Lower lobe of right lung (tissue), 2 donors: ENCODE data around the gene VIPAS39. TPM values are rescaled to one million over a fixed set of nuclear protein-coding genes. Genes with fewer than 3 reads are reported as not detected.

Experiments used
- ATAC-seq, 2 donors: fragments of 200-7000 bp; cut with Tn5 transposase; one replicate each; pipeline ENCODE4 v1.9.1; 2020 to 2022; ENCODE audit warnings: mild to moderate bottlenecking in 2 of 2, moderate library complexity in 2 of 2
- DNase-seq: peaks from one replicate; pipeline ENCODE4 v3.0.0-alpha.2; 2020
- H3K27ac ChIP-seq: fragments of 200-600 bp; one replicate; pipeline ENCODE4 v1.8.0; 2022
- H3K27me3 ChIP-seq: fragments of 200-600 bp; one replicate; pipeline ENCODE4 v1.8.0; 2022; ENCODE audit warnings: low read depth
- H3K36me3 ChIP-seq: fragments of 200-600 bp; one replicate; pipeline ENCODE4 v1.8.0; 2022; ENCODE audit warnings: mild to moderate bottlenecking
- H3K4me1 ChIP-seq: fragments of 200-600 bp; one replicate; pipeline ENCODE4 v1.8.0; 2022
- H3K4me3 ChIP-seq: fragments of 200-600 bp; one replicate; pipeline ENCODE4 v1.8.0; 2022; ENCODE audit warnings: mild to moderate bottlenecking
- H3K9me3 ChIP-seq: fragments of 200-600 bp; one replicate; pipeline ENCODE4 v1.8.0; 2022
- CTCF ChIP-seq: fragments of 200-600 bp; IDR thresholded peaks from one replicate; pipeline ENCODE4 v1.8.0; 2022; ENCODE audit warnings: antibody characterized with exemption, mild to moderate bottlenecking
- intact Hi-C: fragments of 100-400 bp; cut with DNase I; formaldehyde crosslinking; loops from one replicate; pipeline ENCODE4 v1.11.0; 2022
- long read RNA-seq: library from polyadenylated mRNA; unstranded; transcript quantifications from one replicate; pipeline ENCODE4 v2.0.0, GENCODE V29; 2021
- total RNA-seq: library from RNA; stranded (reverse); fragmentation: NEBNext Ultra II Directional; extraction: Animal tissue kit (Norgen Biotek cat#: 25700); gene quantifications from one replicate; pipeline ENCODE4 v1.2.1, GENCODE V29; 2021
- donor health status: DM: no; HTN: yes; CAD: no; lungs with severe emphysema.

The VIPAS39 gene
- total RNA-seq = 18.4 TPM
- long read RNA-seq, transcript VIPAS39-211 (20 exons, 2,562 nt) = major isoform, 11 of 17 reads
- long read RNA-seq, partial matches to known transcripts = 2 of 17 reads
- long read RNA-seq, other reads (novel, unspliced or antisense) = 1 of 17 reads

GRCh38 chr14:77457522-77458248 is at the start of gene VIPAS39, which contains the start of gene AHSA1:
Gene VIPAS39 (minus strand): TSS chr14:77457601. CDS start chr14:77454102, 3,499 bp downstream.
Gene AHSA1 (plus strand): TSS chr14:77458093. CDS start chr14:77458190, 97 bp downstream.
- TF ChIP-seq CTCF = no peak
- H3K27me3 ChIP-seq = no peaks in the 10 kb centered on the region
- no peaks in the 10 kb centered on the region for H3K9me3 ChIP-seq
- H3K36me3 ChIP-seq = peaks cover 46% of the 10 kb centered on the region
- peak within 1 kb of the TSS; percentile 91 for H3K27ac ChIP-seq
- peak within 1 kb of the TSS; percentile 92 for H3K4me3 ChIP-seq
- H3K4me1 ChIP-seq = peaks cover 27% of the 10 kb centered on the region
- DNase-seq (peak; percentile 96), ATAC-seq (peak; percentile 99)
- intact Hi-C loops = no loop called here

GRCh38 chr14:77505031-77505430 is 47.6 kb upstream of the VIPAS39 start:
- H3K27ac ChIP-seq = no peak overlapping the region
- ATAC-seq (no peak), DNase-seq (no peak)
- H3K4me3 ChIP-seq = no peak overlapping the region
- intact Hi-C loops = no loop called here
- TF ChIP-seq CTCF = no peak
- H3K27me3 ChIP-seq = peaks cover 3% of the 10 kb centered on the region
- H3K4me1 ChIP-seq = no peaks in the 10 kb centered on the region
- H3K36me3 ChIP-seq = peaks cover 36% of the 10 kb centered on the region
- H3K9me3 ChIP-seq = no peaks in the 10 kb centered on the region

GRCh38 chr14:77503138-77503537 is 45.7 kb upstream of the VIPAS39 start:
- intact Hi-C loops = no loop called here
- peaks cover 17% of the 10 kb centered on the region for H3K36me3 ChIP-seq

GRCh38 chr14:77502109-77502782 is 44.8 kb upstream of the VIPAS39 start:
- no peaks in the 10 kb centered on the region for H3K9me3 ChIP-seq
- ATAC-seq (no peak), DNase-seq (no peak)
- H3K27ac ChIP-seq = no peak overlapping the region
- H3K27me3 ChIP-seq = peaks cover 27% of the 10 kb centered on the region
- no peak overlapping the region for H3K4me3 ChIP-seq
- H3K36me3 ChIP-seq = peaks cover 10% of the 10 kb centered on the region
- TF ChIP-seq CTCF = no peak
- intact Hi-C loops = no loop called here
- peaks cover 8% of the 10 kb centered on the region for H3K4me1 ChIP-seq

More at GRCh38 chr14:77503138-77503537, 45.7 kb upstream of the VIPAS39 start:
- Histone ChIP-seq H3K4me1 (peaks cover 5% of the 10 kb centered on the region), H3K27me3 (peaks cover 22% of the 10 kb centered on the region), H3K4me3 (no peak overlapping the region), H3K27ac (no peak overlapping the region), H3K9me3 (no peaks in the 10 kb centered on the region)
- no peak for TF ChIP-seq CTCF
- DNase-seq (no peak), ATAC-seq (no peak)

GRCh38 chr14:77498984-77499527 is 41.7 kb upstream of the VIPAS39 start:
- H3K9me3 ChIP-seq = no peaks in the 10 kb centered on the region
- H3K27ac ChIP-seq = no peak overlapping the region
- ATAC-seq (peak; percentile 28 to 42), DNase-seq (no peak)
- H3K4me1 ChIP-seq = peaks cover 8% of the 10 kb centered on the region
- H3K4me3 ChIP-seq = peak overlapping the region; percentile 56
- H3K36me3 ChIP-seq = no peaks in the 10 kb centered on the region
- TF ChIP-seq CTCF = no peak
- peaks cover 34% of the 10 kb centered on the region for H3K27me3 ChIP-seq
- intact Hi-C loops = no loop called here
